Neutrophil (primary cell): ENCODE data around the gene CDC14A.

Experiments used
- H3K27ac ChIP-seq: fragments of 200-600 bp; sonication (generic); 2 replicates; pipeline ENCODE4 v1.5.1; 2016; ENCODE audit warnings: mild to moderate bottlenecking, moderate library complexity
- H3K27me3 ChIP-seq: fragments of 200-600 bp; sonication (generic); 2 replicates; pipeline ENCODE4 v1.6.0; 2016; ENCODE audit warnings: mild to moderate bottlenecking
- H3K36me3 ChIP-seq: fragments of 200-600 bp; sonication (generic); 2 replicates; pipeline ENCODE4 v1.5.1; 2017
- H3K4me1 ChIP-seq, 2 experiments: fragments of 200-600 bp in 1 of 2; sonication (generic) in 1 of 2; 1 replicate in 1 of 2; 2 replicates in 1 of 2; pipeline versions ENCODE4 v1.5.1 to v1.6.1; 2013 to 2016; ENCODE audit warnings: low read depth in 1 of 2, low read length in 1 of 2, mild to moderate bottlenecking in 1 of 2, moderate library complexity in 1 of 2; ENCODE audit not compliant: control insufficient read depth in 1 of 2, insufficient read depth in 1 of 2
- H3K4me3 ChIP-seq, 2 experiments: fragments of 200-600 bp in 1 of 2; sonication (generic) in 1 of 2; 1 replicate in 1 of 2; 2 replicates in 1 of 2; pipeline ENCODE4 v1.5.1; 2013 to 2016; ENCODE audit warnings: low read depth in 1 of 2, low read length in 1 of 2, mild to moderate bottlenecking in 1 of 2, moderate library complexity in 1 of 2
- H3K9me3 ChIP-seq: fragments of 200-600 bp; sonication (generic); 2 replicates; pipeline ENCODE4 v1.5.1; 2016
- TF ChIP-seq, protein P1 (sequence below): fragments of 200-600 bp; sonication (generic); IDR thresholded peaks from 2 replicates; pipeline ENCODE4 v1.5.1; 2016; ENCODE audit warnings: antibody characterized with exemption

Gene CDC14A

DNA sequence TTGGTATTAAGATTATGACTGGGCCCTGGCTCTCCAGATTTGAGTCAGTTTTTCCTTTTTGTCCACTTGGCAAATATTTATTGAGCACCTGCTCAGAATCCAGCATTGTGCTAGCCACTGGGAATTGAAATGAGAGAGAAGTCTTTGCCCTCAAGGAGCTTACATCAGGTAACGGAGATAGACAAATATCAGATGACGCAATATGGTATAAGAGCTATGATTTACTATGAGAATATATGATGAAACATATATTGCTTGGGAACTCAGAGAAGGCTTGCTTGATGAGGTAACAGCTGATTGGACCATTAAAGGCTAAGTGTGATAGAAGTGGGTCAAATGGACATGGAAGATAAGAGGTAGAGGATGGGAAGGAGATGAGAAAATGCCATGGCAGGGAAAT lies 144.6 kb downstream of the CDC14A start:
- TF ChIP-seq, protein P1, sequence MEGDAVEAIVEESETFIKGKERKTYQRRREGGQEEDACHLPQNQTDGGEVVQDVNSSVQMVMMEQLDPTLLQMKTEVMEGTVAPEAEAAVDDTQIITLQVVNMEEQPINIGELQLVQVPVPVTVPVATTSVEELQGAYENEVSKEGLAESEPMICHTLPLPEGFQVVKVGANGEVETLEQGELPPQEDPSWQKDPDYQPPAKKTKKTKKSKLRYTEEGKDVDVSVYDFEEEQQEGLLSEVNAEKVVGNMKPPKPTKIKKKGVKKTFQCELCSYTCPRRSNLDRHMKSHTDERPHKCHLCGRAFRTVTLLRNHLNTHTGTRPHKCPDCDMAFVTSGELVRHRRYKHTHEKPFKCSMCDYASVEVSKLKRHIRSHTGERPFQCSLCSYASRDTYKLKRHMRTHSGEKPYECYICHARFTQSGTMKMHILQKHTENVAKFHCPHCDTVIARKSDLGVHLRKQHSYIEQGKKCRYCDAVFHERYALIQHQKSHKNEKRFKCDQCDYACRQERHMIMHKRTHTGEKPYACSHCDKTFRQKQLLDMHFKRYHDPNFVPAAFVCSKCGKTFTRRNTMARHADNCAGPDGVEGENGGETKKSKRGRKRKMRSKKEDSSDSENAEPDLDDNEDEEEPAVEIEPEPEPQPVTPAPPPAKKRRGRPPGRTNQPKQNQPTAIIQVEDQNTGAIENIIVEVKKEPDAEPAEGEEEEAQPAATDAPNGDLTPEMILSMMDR, result no peak
- H3K4me1 ChIP-seq, result no peaks in the 10 kb centered on the region
- H3K27ac ChIP-seq, result no peak overlapping the region
- H3K9me3 ChIP-seq, result no peaks in the 10 kb centered on the region
- no peaks in the 10 kb centered on the region for H3K27me3 ChIP-seq
- H3K36me3 ChIP-seq, result peaks cover 67% of the 10 kb centered on the region
- H3K4me3 ChIP-seq, result no peak overlapping the region

DNA sequence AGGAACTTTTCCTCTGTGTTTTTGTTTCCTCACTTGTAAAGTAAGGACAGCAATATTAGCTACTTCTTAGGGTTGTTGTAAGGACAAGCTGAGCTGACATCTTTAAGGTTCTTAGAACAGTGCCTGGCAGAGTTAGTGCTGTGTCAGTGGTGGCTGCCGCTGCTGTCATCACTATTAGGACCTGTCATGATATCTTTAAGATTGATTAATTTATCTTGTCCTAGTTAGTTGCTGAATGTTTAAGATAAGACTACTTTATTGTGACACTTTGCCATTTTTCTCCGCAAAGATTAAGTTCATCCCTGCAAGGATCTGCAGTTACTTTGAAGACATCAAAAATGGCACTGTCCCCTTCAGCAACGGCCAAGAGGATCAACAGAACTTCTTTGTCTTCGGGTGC lies 145.5 kb downstream of the CDC14A start:
- Histone ChIP-seq H3K9me3 (no peaks in the 10 kb centered on the region), H3K27me3 (no peaks in the 10 kb centered on the region), H3K4me3 (no peak overlapping the region), H3K36me3 (peaks cover 70% of the 10 kb centered on the region), H3K27ac (no peak overlapping the region), H3K4me1 (no peaks in the 10 kb centered on the region)
- TF ChIP-seq, protein P1, result no peak

DNA sequence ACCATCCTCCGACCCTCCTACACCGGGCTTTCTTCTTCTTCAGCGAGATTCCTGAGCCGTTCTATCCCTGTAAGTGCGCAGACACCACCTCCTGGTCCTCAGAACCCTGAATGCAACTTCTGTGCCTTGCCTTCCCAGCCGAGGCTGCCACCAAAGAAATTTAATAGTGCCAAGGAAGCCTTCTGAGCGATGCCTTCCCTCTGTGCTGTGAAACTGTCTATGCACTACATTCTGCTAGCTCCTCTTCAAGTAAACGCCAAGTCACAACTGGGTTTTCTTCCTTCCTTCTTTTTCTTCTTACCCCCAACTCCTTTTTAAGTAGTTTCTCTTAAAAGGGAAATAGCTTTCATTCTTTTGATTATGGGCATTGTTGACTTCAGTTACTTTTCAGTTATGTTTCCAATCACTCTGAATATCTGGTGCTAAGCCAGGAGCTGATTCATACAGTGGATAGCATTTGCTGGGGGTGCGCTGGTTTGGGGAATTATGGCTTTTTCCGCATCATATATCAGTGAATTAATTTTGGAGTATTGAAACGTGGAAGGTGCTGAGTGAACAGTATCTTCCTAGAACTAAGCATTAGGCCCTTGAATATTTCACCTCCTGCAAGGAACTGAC lies 147.0 kb downstream of the CDC14A start:
- H3K27ac ChIP-seq, result no peak overlapping the region
- H3K36me3 ChIP-seq, result peaks cover 67% of the 10 kb centered on the region
- H3K4me3 ChIP-seq, result no peak overlapping the region
- TF ChIP-seq, protein P1, result no peak
- H3K27me3 ChIP-seq, result no peaks in the 10 kb centered on the region
- no peaks in the 10 kb centered on the region for H3K9me3 ChIP-seq
- no peaks in the 10 kb centered on the region for H3K4me1 ChIP-seq

DNA sequence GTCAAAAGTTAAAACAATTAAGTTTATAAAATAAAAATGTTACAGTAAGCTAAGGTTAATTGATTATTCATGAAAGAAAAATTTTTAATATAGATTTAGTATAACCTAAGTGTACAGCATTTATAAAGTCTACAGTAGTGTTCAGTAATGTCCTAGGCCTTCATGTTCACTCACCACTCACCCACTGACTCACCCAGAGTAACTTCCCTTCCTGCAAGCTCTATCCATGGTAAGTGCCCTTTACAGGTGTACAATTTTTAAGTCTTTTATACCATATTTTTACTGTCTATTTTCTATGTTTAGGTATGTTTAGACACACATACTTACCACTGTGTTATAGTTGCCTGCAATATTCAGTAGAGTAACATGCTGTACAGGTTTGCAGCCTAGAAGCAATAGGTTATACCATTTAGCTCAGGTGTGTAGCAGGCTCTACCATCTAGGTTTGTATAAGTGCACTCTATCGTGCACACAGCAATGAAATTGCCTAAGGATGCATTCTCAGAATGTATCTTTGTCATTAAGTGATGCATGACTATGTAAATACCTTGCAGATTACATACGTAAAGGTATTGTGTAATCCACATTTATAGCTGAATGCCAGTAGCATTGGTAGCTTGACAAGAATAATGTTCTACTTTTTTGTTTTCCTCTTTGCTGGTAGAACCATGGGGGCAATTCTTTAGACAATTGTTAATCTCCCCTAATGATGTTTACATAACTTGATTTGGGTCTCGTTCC lies 149.9 kb downstream of the CDC14A start:
- TF ChIP-seq, protein P1, result no peak
- Histone ChIP-seq H3K36me3 (peaks cover 54% of the 10 kb centered on the region), H3K9me3 (no peaks in the 10 kb centered on the region), H3K4me3 (no peak overlapping the region), H3K27me3 (no peaks in the 10 kb centered on the region), H3K4me1 (no peaks in the 10 kb centered on the region), H3K27ac (no peak overlapping the region)

GRCh38 chr1:100506217-100506616 lies 153.9 kb downstream of the CDC14A start:
- TF ChIP-seq, protein P1, result no peak
- Histone ChIP-seq H3K27me3 (no peaks in the 10 kb centered on the region), H3K4me3 (no peak overlapping the region), H3K27ac (no peak overlapping the region), H3K9me3 (no peaks in the 10 kb centered on the region), H3K36me3 (peaks cover 16% of the 10 kb centered on the region), H3K4me1 (peaks cover 13% of the 10 kb centered on the region in 2 experiments)
